ENCODE data around the gene RPP21. TPM values are rescaled to one million over a fixed set of nuclear protein-coding genes. Genes with fewer than 3 reads are reported as not detected.
"Not testable (repeated sequence)": the region's sequence is repeated elsewhere in the genome, so short reads cannot be mapped to it uniquely, and the experiment has no call there.

The RPP21 gene
- polyA plus RNA-seq, 10 donors: 14.0 to 26.0 (median 17.8) TPM

DNA sequence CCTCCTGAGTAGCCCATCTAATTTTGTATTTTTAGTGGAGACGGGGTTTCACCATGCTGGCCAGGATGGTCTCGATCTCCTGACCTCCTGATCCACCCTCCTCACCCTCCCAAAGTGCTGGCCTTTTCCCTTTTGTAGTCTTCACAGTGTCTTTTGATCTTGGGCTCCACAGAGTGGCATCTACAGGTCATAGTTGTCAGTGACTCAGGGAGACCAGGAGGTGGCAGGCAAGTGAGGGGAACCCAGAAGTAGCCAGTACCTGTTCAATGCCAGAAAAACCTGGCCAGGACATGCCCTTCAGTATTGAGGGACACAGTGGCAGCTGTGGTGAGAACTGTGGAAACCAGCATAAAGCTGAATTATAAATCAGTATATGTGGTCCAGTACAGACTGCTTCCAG lies 19.6 kb downstream of the RPP21 start:
- no peak for DNase-seq

DNA sequence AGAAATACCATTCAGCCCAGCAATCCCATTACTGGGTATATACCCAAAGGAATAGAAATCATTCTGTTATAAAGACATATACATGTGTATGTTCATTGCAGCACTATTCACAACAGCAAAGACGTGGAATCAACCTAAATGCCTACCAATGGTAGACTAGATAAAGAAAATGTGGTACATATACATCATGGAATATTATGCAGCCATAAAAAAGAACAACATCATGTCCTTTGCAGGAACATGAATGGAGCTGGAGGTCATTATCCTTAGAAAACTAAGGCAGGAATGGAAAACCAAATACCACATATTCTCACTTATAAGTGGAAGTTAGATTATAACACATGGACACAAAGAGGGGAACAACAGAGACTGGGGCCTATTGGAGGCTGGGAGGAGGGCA lies 24.3 kb downstream of the RPP21 start:
- DNase-seq: not testable (repeated sequence)

DNA sequence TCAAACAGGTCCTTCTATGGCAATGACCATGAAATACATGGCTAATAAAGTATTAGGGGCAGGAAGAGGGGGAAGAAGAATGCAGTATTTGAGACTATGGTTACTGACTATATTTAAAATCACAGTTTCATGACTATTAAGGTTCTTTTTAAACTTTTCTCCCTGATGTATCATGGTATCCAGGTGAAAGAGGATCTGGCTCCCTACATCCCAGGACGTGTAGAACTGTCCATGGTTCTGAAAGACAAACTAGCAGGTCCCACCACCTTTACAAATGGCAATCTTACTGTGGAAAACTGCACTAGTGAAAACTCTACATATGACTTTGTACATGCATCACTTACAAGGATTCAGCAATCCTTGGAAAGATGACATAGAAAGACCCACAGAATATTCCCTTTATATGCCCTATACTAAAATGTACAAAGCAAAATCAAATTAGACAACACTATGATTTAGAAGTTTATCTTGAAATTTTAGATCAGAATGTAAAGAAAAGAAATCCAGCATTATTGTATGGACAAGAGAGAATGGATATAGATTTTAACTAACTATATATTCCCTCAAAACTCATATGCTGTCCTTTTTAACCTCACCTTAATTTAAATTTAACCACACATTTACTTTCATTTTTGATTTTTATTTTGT lies 33.5 kb downstream of the RPP21 start:
- DNase-seq: peak in 2 of 3 donors; percentile 10 to 25

DNA sequence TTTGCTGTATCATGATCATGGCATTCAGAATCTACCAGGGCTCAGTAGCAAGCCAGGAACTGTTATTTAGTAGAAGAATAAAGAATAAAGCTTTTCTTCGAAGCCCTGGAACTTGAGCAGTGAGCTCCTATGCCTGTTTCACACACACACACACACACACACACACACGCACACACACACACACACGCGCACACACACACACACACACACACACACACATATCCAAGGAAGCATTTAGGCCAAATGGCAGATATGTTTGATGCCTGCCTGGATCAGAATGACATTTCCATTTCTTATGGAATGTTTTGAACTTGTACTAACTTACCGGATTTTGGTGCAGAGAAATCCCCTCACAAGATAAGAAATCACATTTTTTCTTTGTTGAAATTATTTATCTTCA lies 35.5 kb downstream of the RPP21 start:
- DNase-seq: no peak

DNA sequence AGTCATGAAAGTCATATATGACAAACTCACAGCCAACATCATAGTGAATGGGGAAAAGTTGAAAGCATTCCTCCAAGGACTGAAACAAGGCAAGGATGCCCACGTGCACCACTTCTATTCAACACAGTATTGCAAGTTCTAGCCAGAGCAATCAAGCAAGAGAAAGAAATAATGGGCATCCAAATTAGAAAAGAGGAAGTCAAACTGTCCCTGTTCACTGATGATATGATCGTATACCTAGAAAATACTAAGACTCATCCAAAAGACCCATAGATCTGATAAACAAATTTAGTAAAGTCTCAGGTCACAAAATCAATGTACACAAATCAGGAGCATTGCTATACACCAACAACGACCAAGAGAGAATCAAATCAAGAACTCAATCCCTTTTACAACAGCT lies 41.2 kb downstream of the RPP21 start:
- DNase-seq: no peak

DNA sequence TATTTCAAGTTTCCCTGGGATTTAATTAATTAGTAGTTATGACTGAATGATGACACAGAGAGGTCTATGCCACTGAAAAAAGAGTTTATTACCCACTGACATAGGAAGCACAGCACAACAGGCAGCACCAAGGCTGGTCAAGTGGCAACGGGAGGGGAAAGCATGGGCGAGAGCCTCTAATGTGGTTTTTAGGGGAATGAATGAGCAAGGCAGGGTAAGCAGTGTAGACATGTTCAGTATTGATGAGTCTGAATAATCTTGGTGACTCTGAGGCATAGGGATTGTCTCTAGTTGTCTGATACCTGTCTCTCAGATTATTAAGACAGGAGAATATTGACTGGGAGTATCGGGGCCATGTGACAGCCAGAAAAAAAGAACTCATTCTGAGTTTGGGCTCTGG lies 46.3 kb downstream of the RPP21 start:
- no peak for DNase-seq

DNA sequence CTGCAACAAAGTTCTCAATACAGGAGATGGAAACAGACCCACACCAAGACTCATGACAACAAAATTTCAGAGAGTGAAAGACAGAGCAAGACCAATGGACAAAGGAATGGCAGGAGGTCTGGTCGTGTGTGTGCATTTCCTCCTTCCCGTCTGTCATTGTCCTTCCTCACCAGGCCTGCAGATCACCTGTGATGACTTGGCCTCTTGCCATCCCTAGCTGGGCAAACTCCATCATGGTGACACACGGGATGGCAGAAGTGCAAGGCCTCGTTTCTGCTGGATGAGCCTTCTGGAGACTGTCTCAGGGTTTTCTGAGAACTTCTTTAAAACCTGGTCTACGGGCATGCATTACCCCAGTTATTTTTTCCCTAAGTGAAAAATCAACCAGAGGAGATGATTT lies 49.2 kb downstream of the RPP21 start:
- DNase-seq: no peak

Other genes starting within 250 kb of the RPP21 start
- under 1 TPM in 3 of 10 donors, not detected in 7; 0.16 to 0.38 (median 0.37) TPM for gene TRIM31, start 232.1 kb upstream of the RPP21 start, polyA plus RNA-seq (ENCODE audit: insufficient read length in 10 of 10)
- not detected for gene TRIM40, start 209.0 kb upstream of the RPP21 start, polyA plus RNA-seq (ENCODE audit: insufficient read length in 10 of 10)
- 1 to 10 TPM in 1 of 10 donors, under 1 TPM in 9; 0.31 to 1.9 (median 0.61) TPM for gene TRIM10, start 183.9 kb upstream of the RPP21 start, polyA plus RNA-seq (ENCODE audit: insufficient read length in 10 of 10)
- not detected for gene TRIM15, start 181.6 kb upstream of the RPP21 start, polyA plus RNA-seq (ENCODE audit: insufficient read length in 10 of 10)
- gene TRIM26, start 131.8 kb upstream of the RPP21 start, polyA plus RNA-seq (ENCODE audit: insufficient read length in 10 of 10): 10 to 100 TPM; 12.7 to 18.9 (median 14.2) TPM
- 1 to 10 TPM; 5.9 to 8.9 (median 7.0) TPM for gene TRIM39, start 18.2 kb upstream of the RPP21 start, polyA plus RNA-seq (ENCODE audit: insufficient read length in 10 of 10)
- 100 to 1,000 TPM in 1 of 10 donors, 10 to 100 TPM in 9; 61.7 to 117 (median 76.9) TPM for gene HLA-E, start 144.4 kb downstream of the RPP21 start, polyA plus RNA-seq (ENCODE audit: insufficient read length in 10 of 10)
- gene GNL1, start 211.3 kb downstream of the RPP21 start, polyA plus RNA-seq (ENCODE audit: insufficient read length in 10 of 10): 10 to 100 TPM; 45.8 to 73.4 (median 52.1) TPM
- 10 to 100 TPM; 16.0 to 28.1 (median 21.4) TPM for gene PRR3, start 212.1 kb downstream of the RPP21 start, polyA plus RNA-seq (ENCODE audit: insufficient read length in 10 of 10)
- gene ABCF1, start 226.3 kb downstream of the RPP21 start, polyA plus RNA-seq (ENCODE audit: insufficient read length in 10 of 10): 10 to 100 TPM; 43.9 to 53.4 (median 47.0) TPM

All from muscle of back (tissue), 11 donors.